NCI-H146 (cell line): Measurements from ENCODE around the gene ATP1A4.

Experiments used
- DNase-seq: peaks from one replicate; lab custom pipeline; 2025; lab: John Stamatoyannopoulos, UW

Gene ATP1A4

DNA sequence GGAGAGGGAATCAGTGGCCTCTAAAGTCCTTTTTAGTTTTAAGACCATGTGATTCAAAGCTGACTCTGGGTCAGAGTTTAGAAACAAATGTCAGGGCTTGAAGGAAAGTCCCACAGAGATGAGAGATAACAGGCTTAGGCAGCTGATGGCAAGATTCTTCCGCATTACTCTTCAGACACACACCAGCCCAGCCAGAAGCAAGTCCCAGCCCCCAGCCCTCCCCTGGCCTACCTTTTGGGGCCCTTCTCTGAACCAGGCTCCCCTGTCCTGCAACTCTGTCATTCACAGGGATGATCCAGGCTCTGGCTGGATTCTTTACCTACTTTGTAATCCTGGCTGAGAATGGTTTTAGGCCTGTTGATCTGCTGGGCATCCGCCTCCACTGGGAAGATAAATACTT, 25.8 kb downstream of the ATP1A4 start:
- no peak for DNase-seq

DNA sequence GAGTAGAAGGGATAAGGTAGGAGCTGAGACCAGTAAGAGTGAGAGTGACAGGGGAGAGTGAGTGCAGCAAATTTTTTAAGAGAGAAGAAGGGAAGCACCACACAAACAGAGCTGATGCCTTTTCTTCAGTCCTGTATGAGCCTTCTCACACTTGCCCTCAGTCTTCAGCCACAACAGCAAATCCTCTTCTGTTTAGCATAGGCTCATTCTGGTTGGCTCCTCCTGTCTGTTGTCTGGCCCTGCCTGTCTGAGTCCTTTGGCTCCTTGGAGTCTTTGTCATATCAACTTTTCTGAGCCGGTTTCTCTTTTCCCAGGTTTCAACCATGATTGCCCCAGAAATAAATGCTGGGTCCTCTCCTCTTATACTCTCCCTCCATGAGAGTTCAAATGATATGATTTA, 26.3 kb downstream of the ATP1A4 start:
- no peak for DNase-seq

DNA sequence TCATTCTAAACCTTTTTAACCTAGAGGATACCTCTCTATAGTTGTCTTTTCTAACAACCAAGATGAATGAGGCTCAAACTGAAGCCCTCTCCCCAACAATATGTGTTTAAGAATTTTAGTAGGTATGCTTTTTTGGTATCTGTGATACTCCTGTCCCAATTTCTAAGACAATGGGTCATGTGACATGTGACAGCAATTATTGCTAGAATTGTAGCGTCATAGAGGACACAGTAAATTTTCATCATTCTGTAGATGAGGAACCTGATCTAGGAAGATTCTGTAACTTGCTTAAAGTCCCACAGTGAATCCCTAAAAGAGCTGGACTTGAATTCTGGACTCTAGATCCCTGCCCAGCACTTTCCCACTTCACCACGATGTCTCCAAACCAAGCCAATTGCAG, 27.3 kb downstream of the ATP1A4 start:
- DNase-seq: no peak

DNA sequence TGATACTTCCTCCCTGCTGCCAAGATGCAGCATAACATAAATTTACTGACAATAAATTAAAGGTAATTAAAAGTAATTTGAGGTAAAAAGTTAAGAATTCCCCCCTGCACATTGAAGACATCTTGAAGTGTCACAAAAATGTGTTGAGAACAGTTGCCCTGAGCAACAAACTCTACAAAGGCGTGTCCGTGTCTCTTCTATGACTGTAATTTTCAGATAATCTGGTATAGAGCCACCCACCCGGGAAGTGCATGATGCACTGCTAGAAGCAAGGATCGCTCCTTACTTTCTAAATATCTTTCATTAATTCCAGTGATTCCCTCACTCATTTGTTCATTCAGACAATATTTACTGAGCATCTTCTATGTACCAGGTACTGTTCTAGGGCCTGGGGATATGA, 27.9 kb downstream of the ATP1A4 start:
- no peak for DNase-seq

DNA sequence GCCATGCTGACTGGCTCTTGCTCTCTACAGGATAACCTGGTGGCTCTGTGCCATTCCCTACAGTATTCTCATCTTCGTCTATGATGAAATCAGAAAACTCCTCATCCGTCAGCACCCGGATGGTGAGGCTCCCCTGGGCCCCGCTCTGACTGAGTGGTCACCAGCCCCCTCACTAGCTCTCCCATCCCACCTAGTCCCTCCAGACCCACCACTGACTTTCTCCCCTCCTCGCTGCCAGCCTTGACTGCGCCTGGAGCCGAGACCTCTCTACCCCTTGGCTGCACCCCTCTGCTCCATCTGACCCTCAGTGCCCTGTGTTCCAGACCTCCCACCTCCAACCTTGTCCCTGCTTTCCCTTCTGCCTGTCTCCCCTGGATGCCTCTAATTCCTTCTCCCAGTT, 34.8 kb downstream of the ATP1A4 start:
- DNase-seq: no peak

DNA sequence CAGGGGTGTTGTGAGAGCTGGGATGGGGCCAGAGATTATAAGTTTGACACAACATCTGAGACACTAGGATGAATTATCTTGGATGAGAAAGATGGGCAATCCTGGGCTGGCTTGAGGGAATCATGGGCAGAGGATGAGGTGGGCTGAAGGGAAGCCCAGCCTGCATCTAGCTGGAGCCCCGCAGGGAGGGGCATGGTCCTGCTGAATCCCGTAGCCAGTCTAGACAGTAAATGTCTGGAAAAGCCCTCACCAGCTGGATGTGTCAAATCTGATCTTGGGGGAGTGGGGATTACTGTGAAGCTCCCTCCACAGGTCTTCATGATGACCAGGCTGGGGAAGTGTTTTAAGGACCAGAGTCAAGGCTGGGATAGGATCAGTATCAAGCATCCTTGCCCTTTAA, 35.3 kb downstream of the ATP1A4 start:
- DNase-seq: no peak

DNA sequence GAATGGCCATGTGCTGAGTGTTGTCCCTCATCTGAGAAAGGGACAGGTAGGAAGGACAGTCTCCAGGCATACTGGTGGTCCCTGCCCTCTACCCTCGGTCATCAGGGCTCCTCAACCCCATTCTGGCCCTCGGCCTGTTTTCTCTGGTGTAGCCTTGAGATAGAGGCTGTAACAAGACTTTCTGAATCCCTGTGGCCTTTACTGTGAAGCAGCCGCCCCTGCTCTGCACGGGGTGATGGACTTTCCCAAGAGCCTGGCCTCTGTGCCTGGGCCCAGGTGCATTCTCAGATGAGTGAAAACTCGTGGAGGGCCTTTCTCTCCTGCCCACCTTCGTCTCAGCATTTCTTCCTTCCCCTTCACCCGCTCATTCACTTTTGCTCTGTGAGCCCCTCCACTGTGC, 36.0 kb downstream of the ATP1A4 start:
- no peak for DNase-seq

DNA sequence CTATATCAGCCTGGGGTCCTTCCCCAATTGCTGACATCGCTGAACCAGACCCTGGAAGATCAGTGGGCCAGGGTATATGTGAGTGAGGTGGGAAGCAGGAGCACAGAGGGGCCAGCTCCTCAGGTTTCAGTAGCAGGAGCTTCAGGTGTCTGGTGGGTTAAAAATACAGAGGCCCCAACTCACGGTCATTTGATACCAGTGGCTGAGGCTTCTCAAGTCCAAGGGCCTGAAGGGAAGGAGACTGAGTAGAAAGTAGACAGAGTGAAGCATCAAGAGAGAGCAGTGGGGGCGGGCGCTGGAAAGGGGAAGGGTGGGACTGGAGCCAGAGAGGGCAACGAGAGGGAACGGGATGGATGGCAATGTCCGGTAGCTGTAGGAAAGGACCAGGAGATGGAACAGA, 36.9 kb downstream of the ATP1A4 start:
- no peak for DNase-seq

DNA sequence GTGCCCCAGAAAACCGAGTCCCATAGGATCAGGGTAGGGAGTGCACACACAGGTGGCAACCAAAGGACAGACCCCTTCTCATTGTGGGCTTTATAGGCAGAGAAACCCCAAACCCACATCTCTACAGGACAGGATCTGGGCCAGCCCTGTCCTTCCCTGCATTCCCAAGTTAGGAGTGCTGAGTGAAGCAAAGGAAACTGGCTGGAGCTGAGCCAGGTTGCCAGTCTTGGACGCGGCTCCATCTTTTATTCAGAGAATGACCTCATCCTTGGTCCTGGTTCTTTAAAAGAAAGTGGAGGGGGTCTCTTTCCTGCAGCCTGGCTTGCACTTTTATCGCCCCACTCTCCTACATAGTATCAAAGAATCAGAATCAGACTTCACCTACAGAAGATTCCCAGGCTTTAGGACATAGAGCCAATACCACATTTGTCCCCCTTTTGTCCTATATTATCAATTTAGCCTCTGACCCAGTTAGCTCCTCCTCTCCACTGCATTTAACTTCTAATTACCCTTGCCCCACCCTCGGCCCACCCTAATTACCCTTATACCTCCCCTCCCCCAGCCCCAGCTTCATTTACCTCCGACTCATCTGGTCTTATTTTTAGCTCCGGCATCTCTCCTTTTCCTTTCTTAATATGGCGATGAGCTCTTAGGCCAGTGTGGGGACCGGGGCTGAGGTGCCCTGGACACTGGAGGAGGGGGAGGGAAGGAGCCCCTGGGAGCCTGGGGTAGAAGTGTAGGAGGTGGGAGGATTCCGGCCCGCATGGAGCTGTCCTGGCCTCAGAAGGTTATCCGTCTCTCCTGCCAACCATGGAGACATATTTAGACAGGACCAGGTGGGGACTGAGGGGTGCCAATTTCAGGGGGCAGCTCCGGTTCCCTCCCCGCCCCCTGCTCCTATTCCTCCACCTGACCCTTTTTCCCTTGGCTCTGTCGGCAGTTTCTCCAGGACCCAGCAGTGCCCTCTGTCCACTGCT, 38.5 kb downstream of the ATP1A4 start, which contains the start of gene CASQ1:
Gene CASQ1 (plus strand): TSS at position 927 of the 977 bp plus-strand sequence. CDS start 177 bp downstream, outside the sequence.
- peak; percentile 9 for DNase-seq

DNA sequence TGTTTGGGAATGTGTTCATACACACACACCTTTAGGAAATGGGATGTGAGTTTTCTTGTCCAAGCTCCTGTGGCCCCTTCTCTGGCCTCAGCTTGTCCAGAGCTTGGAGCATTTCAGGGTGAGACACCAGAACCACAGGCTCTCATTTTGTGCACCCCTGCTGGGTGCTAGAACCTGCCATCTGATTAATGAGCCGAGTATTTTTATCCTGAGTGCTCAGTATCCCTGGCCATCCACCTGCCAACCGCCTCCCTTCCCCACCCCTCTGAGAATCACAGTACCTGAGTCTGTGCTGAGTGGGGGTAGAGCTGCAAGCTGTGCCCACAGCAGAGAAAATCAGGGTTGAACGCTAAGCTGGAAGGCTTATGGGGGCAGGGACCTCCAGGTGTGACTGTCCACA, 40.4 kb downstream of the ATP1A4 start:
- no peak for DNase-seq

DNA sequence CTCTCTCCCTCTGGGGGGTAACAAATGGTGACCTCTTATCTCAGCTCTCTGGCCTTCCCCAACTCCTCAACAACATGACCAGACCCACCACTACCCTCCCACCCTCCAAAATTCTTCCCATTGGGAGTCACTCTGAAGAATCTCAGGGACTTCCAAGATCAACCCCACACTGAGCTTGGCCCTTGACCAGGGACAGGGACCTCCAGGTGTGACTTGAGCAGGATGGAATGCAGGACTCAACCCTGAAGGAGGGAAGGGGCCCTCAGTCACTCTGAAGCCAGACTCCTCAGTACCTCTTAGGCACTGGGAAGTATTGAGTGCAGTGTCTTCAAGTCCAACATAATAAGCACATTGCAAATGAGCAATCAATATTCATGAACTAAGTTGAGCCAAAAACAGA, 40.8 kb downstream of the ATP1A4 start:
- DNase-seq: no peak

DNA sequence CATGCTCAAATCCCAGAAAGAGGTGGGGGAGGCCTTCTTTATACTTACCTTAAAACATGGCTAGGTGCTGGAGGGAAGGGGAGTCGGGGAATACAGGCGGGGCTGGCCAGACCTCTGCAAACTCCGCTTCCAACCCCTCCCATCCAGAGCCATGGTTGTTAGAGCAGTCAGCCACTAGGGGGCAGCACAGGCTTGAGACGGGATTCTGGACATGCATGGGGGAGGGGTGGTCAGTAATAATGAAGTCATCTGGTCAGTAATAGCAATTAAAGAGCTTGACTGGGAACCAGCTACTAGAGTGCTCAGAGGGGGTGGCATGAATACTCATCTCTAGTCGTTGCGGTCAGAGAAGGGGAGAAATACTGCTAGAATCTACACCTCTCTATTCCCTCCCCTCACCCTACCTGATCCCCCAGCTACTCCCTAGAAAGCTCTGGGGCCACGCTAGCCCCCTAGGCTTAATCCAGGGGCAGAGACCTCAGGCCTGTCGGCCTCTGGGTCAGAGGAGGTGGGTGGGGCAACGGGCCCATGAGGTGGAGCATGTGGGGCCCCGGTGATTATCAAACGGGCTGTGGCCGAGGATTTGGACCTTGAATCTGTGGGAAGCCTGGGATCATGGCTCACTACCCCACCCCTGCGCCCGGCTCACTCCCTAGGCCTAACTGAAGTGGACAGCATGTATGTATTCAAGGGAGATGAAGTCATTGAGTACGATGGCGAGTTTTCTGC, 41.9 kb downstream of the ATP1A4 start:
- peak; percentile 85 for DNase-seq

DNA sequence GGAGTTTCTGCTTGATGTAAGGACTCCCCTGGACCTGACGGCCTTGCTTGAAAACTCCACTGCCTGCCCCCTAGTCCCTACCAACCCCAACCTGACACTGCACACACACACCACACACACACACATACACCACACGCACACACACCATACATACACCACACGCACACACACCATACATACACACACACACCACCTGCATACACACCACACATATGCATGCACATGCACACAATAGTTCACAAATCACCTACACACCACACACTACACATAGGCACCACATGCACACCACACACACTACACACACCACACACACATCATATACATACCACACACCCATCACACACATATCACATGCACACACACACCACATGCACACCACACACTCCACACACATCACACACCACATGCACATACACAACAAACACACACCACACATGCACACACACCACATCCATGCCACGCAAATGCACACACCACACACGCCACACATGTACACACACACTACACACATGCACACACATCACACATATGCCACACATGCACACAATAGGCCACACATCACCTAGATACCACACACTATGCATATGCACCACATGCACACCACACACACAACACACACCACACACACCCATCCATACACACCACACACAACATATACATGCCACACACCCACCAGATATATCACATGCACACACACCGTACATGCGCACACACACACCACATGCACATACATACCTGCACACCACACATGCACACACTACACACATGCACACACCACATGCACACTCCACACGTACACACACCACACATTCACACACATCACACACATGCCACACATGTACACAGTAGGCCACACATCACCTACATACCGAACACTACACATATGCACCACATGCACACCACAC, 42.7 kb downstream of the ATP1A4 start:
- no peak for DNase-seq

DNA sequence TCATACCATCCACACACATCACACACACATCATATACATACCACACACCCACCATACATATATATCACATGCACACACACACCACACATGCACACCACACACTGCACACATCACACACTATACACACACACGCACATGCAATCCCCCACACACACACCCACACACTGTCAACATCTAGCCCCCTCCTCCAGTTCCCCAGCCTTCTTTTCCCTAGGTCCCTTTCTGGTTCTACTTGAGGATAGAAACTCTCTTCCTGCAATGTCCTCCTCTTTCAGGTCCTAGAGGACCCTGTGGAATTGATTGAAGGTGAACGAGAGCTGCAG, 43.3 kb downstream of the ATP1A4 start:
- no peak for DNase-seq

DNA sequence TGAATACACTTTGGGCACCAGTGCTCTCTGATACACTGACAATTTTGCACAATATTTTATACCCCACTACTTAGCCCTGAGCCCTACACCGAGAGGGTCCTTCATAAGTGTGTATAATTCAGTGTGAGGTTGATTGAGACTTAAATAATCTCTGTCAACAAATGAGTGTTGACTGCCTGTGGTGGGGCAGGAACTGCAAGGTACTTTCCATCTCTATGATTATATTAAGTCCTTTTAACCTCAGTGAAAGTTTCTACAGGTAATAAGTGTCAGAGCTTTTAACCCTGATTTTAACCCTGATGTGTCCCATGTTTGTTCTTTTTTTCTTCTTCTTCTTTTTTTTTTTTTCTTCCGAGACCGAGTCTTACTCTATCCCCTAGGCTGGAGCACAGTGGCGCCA, 44.7 kb downstream of the ATP1A4 start:
- DNase-seq: no peak

DNA sequence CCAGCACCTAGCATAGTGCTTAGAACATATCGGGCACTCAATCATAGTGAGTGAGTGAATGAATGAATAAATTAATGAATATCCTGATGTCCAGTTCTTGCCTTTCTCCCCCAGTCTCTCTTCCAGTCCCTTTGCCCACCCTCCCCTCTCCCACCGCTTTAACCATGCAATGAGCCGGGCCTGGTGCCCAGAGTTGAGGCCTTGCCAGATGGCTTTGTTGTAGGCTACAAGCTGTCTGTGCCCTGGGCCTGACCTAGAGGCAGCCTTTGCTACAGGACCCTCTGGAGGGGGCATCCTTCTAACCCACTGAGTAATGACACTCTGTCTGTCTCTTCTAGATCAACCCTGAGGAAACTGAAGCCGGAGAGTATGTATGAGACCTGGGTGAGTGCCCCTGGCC, 45.8 kb downstream of the ATP1A4 start:
- DNase-seq: no peak

DNA sequence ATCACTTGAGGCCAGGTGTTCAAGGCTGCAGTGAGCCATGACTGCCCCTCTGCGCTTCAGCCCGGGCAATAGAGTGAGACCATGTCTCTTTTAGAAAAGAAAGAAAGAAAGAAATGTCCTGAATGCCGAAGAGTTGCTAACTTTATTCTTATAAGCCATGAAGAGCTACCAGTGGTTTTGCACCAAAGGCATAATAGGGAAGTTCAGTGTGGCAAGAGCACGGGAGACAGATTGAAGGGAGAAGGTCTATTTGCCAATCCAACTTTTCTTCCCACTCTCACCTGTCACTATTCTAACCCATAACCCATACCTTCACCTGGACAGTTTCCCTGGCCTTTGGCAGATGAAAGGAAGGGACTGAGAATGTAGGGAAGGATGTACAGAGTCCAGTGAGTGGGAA, 49.4 kb downstream of the ATP1A4 start:
- no peak for DNase-seq

DNA sequence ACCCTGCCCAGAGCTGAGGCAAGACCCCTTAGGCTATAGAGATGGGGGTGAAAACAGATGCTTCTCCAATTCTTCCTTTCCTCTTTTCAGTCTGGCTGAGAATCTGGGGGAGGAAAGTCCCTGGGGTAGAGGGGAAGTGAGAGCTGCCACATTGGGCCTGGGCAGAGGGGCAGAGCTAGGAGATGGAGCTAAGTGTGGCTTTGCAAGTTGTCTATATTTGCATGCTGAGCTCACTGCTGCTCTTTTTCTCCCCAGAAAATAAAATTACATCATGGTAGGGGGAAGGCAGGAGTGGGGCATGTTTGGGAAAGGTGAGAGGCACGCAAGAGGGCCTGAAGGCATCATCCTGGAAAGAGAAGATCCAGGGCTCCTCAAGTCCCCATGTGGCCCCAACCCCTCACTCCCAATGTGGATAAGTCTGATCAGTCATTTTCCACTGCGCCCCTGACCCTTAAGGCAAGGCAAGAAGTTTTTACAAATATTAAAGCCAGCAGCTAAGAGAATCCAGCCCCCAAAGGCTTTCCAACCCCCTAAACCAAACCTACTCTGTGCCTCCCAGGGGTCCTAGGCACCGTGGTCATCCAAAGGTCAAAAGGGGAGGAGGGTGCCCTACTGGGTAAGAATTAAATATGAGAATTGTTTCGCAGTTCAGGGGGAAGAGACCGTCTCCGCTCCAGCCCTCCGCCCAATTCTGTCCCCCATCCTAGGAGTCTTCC, 53.3 kb downstream of the ATP1A4 start:
- no peak for DNase-seq

DNA sequence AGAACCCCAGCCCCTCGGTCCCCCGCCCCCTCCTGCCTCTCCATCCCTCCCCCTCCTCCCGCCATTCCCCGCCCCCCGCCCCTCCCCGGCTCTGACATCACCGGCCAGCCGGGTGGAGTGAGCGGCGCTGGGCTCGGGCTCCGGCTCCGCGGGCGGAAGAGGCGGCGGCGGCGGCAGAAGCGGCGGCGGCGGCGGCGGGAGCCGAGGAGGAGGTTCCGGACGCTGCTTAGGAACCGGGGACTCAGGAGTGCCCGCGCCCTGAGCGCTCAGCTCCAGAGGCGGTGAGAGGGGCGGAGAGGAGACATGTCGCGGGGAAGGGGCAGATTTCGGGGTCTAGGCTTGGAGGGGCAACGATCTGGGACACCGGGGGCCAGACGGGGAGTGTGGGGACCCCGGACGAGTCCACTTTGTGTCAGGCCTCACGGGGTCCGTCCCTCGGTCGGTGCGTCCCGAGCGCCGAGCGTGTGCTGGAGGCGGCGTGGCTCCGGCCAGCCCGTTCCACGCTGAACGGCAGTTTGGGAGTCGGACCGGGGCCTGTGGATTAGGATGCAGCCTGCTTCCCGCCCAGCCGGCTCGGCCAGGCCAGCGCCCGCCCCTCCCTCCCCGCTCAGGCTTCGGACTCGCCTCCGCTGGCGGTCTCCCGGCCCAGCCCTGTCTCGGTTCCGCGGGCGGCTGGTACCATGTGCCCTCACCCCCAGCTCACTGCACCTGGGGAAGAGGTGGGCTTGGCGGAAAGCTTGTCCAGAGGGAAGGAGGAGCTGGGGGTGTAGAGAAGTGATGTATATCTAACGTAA, 54.0 kb downstream of the ATP1A4 start, which contains the start of gene PEA15:
Gene PEA15 (plus strand): TSS at position 143 of the 794 bp plus-strand sequence. CDS start 6,161 bp downstream, outside the sequence.
- DNase-seq: peak; percentile 71

DNA sequence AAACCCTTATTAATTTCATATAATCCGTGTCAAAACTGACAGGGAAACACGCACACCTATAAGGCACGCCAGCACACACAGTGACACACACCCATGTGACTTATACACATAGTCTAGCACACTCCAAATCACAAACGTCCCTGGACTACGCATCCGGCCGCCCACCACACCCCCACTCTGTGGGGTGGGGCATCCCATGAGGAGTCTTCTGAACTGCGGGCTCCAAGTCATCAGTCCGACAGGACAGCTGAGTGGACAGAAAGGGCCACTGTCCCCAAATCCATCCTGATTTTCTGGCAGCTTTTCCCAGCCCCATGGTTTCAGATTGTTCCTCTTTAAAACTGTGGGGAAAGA, 54.6 kb downstream of the ATP1A4 start:
- no peak for DNase-seq
